Fibroblast of villous mesenchyme (primary cell): ENCODE data around the gene LSP1. TPM values are rescaled to one million over a fixed set of nuclear protein-coding genes. Genes with fewer than 3 reads are reported as not detected.

ENCODE experiments used
- DNase-seq: peaks from one replicate; pipeline ENCODE4 v3.0.0-alpha.2; 2010; ENCODE audit warnings: low read depth
- H3K4me3 ChIP-seq: 2 replicates; pipeline ENCODE4 v1.5.1; 2011; ENCODE audit warnings: low read depth, mild to moderate bottlenecking, low read length
- total RNA-seq: library from RNA; depleted of rRNA; stranded (reverse); fragments of >200 nt; gene quantifications from 2 replicates; pipeline ENCODE4 v1.2.3, GENCODE V29; 2012
- TF ChIP-seq, protein P1 (sequence below): IDR thresholded peaks from 2 replicates; pipeline ENCODE4 v1.5.1; 2012; ENCODE audit warnings: low read depth, mild to moderate bottlenecking, low read length; ENCODE audit not compliant: insufficient read depth

Gene LSP1
- total RNA-seq, 1 donor, result not detected

DNA sequence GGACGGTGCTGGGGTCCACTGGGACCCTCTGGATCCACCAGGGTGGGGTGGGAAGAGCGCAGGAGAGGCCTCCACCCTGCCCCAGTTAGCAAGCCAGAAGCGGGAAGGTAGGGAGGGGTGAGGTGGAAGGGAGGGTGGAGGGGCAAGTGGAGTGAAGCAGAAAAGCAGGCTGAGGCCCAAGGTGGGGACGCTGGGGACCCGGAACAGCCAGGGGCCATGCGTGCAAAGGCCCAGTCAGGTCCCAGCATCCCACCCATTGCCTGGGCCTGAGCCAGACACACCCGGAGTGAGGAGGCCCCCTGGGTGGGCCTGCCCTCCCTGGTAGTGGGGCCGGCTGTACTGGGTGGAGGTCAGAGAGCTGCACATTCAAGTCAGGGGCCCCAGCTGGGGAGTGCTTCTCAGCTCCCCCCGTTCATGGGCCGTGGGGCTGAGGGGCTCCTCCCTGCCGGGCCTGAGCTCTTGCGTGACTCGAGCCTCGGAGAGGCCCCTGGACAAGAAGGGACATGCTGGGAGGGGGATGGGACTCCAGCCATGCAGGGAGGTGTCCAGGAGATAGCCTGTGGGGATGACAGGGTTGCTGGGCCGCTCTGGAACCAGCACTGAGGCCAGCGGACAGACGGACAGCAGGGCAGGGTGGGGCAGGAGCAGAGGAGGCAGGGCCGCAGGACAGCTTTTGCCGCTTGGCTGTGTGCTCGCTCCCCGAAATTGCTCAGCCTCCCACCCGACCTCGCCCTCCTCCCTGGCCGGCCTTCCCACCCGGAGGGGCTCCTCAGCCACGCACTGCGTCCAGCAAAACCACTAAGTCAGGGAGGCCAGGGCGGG is 74.4 kb downstream of the LSP1 start:
- TF ChIP-seq, protein P1, sequence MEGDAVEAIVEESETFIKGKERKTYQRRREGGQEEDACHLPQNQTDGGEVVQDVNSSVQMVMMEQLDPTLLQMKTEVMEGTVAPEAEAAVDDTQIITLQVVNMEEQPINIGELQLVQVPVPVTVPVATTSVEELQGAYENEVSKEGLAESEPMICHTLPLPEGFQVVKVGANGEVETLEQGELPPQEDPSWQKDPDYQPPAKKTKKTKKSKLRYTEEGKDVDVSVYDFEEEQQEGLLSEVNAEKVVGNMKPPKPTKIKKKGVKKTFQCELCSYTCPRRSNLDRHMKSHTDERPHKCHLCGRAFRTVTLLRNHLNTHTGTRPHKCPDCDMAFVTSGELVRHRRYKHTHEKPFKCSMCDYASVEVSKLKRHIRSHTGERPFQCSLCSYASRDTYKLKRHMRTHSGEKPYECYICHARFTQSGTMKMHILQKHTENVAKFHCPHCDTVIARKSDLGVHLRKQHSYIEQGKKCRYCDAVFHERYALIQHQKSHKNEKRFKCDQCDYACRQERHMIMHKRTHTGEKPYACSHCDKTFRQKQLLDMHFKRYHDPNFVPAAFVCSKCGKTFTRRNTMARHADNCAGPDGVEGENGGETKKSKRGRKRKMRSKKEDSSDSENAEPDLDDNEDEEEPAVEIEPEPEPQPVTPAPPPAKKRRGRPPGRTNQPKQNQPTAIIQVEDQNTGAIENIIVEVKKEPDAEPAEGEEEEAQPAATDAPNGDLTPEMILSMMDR, result no peak
- no peak for DNase-seq
- no peak overlapping the region for H3K4me3 ChIP-seq

DNA sequence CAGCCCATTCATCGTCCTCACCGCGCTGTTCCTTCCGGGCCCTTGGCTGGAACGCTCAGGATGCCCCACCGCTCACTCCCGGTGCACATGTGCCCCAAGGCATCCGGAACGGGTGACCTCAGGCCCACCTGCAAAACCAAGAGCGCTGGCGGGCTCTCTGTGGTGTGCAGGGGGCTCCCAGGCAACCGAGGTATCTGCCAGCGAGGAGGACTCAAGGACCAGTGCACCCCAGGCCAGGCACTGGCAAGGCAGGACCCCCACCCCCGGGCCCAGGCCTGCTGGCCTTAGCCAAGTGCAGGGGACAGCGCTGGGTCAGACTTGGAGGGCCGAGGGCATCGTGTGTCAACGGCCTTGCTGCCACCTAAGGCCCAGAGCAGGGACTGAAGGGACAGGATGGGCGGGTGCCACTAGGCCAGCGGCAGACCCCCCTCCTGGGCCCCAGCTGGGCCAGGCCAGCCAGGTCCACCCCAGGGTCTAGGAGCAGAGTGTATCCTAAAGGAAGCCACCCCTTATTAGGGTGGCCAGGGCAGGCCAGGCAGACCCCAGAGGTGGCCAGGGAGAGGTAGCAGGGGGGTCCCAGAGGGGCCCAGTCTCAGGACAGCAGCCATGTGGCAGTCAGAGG is 75.1 kb downstream of the LSP1 start:
- no peak overlapping the region for H3K4me3 ChIP-seq
- TF ChIP-seq, protein P1, result no peak
- no peak for DNase-seq

DNA sequence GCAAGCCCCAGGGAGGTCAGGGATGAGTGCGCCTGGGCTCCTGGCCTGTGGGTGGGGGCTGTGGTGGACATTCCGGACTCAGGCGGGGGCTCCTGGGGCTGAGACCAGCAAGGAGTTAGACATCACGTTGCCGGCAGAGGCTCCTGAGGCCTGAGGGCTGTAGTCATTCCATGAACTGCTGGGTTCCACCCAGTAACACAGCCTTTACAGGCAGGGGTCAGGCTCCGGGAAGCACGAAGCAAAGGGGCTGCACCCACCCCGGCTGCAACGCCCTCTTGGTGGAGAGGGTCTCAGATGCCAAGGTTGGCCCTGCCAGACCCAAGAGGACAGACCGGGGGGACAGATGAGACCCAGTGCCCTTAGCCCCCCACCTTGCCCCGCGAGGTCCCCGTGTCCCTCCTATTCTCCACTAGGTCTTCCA is 75.6 kb downstream of the LSP1 start:
- H3K4me3 ChIP-seq, result no peak overlapping the region
- TF ChIP-seq, protein P1, result no peak
- no peak for DNase-seq

DNA sequence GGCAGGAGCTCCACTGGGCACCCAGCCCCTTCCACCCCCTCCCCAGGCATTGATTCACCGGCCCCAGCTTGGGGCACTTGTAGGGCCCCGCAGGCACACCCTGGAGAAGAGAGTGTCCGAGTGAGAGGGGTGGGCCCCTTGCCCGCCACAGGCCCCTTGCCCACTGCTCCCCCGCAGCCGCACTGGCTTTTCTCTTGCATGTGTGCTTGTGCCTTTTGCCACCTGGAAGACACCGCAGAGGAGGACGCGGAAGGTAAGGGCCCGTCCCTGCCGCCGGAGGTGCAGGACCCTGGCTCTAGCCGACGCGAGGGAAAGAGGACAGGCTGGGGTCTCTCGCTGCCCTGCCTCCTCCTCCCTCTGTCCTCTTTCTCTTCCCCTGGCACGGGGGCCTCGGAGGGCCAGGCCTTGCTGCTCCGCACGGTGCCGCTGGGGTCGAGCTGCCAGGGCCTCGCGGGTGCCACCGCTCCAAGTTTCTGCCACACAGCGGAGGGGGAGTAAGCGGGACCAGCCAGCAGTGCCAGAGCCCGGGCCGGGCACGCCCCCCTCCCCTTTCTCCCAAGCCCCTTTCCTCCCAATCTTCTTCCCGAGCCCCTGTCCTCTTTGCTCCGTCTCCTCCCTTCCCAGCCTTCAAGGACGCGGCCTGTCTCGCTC is 76.1 kb downstream of the LSP1 start:
- TF ChIP-seq, protein P1, result no peak
- no peak overlapping the region for H3K4me3 ChIP-seq
- no peak for DNase-seq

DNA sequence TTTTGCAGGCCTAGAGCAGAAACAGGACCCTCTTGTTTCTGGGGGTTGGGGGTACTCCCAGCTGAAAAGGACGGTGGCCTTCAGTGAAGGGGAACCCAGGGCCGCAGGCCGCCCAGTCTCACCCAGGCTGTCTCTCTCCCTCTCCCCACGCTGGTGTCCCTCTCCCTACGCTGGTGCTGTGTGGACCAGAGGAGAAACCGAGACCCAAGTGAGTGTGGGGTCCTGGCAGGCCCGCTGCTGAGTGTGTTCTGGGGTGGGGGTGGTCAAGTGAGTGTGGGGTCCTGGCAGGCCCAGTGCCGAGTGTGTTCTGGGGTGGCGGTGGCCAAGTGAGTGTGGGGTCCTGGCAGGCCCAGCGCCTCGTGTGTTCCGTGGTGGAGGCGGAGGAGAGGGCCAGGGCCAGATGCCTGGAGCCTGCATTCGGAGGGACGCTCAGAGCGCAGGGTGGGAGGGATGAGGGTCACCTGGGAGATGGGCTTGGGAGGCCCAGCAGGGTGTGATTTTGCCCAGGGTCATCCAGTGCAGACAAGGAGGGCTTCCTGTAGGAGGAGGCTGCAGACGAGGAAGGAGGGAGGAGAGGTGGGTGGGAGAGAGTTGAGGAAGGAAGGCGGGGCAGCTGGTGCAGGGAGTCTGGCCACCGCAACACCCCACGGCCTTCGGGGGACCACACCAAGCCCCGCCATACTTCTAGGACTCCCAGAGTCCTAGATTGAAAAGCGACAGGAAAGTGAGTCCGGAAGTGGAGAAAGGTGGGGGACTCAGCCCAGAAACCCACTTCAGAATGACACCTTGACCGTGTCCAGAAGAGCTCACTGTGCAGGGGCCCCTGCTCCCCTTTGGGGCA is 77.0 kb downstream of the LSP1 start:
- no peak overlapping the region for H3K4me3 ChIP-seq
- DNase-seq, result no peak
- TF ChIP-seq, protein P1, result no peak

DNA sequence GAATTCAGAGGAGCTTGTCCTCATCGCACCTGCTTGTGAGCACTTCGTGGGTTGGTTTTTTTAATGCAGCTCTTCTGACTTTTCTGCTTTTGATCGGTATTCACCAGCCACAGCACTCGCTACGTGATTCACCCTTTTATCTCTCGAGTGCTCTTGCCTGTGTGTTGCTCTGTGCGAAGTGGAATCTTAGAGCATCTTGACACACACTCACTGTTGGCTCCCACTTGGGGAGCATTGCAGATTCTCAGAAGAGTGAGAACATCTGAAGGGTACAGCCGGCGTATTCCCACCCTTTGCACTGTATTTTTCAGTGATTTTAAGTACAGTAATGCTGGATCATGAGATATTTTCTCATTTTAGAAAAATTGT is 77.6 kb downstream of the LSP1 start:
- H3K4me3 ChIP-seq, result no peak overlapping the region
- TF ChIP-seq, protein P1, result no peak
- DNase-seq, result no peak
